ENCODE results near the gene SERINC5.

DNA sequence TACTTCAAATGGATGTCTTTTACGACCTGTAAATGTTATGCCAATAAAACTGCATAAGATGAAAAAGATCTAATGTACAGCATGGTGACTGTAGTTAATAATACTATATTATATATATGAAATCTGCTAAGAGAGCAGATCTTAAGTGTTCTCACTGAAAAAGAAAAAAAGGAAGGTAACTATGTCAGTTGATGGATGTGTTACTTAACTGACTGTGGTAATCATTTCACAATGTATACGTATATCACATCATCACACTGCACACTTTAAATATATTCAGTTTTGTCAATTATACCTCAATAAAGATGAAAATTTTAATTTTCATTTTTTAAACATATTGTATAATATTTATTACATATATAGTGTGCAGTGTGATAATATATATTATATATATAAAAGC is 188.8 kb downstream of the SERINC5 start:
- TF ChIP-seq, protein P1, sequence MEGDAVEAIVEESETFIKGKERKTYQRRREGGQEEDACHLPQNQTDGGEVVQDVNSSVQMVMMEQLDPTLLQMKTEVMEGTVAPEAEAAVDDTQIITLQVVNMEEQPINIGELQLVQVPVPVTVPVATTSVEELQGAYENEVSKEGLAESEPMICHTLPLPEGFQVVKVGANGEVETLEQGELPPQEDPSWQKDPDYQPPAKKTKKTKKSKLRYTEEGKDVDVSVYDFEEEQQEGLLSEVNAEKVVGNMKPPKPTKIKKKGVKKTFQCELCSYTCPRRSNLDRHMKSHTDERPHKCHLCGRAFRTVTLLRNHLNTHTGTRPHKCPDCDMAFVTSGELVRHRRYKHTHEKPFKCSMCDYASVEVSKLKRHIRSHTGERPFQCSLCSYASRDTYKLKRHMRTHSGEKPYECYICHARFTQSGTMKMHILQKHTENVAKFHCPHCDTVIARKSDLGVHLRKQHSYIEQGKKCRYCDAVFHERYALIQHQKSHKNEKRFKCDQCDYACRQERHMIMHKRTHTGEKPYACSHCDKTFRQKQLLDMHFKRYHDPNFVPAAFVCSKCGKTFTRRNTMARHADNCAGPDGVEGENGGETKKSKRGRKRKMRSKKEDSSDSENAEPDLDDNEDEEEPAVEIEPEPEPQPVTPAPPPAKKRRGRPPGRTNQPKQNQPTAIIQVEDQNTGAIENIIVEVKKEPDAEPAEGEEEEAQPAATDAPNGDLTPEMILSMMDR (IDR thresholded peaks at IDR 0.05) = no peak
- no peak for TF ChIP-seq POLR2A (IDR thresholded peaks at IDR 0.05)

Data from thyroid gland (tissue), 4 donors.